HG02840 (cell line): ENCODE measurements around the gene CNKSR1.

Experiments used
- ATAC-seq: cut with Tn5 transposase; IDR thresholded peaks from one replicate; pipeline ENCODE4 v1.9.1; 2021; ENCODE audit warnings: mild to moderate bottlenecking, moderate library complexity, moderate number of reproducible peaks; ENCODE audit not compliant: unreplicated experiment, low FRiP score

CNKSR1 gene

GRCh38 chr1:26158908-26159742, 18.2 kb upstream of the CNKSR1 start, which contains the start of gene FAM110D:
FAM110D (plus strand) TSS chr1:26159079; CDS start chr1:26161292, 2,213 bp downstream.
- no peak for ATAC-seq

- ATAC-seq: no peak
These were observed 17.6 kb upstream of the CNKSR1 start for GRCh38 chr1:26159743-26160039.

GRCh38 chr1:26160527-26161414, 16.5 kb upstream of the CNKSR1 start:
- ATAC-seq: no peak

GRCh38 chr1:26161415-26162219, 15.7 kb upstream of the CNKSR1 start:
- no peak for ATAC-seq

- no peak for ATAC-seq
These were observed 15.0 kb upstream of the CNKSR1 start for GRCh38 chr1:26162220-26162709.

GRCh38 chr1:26163684-26164035, 13.6 kb upstream of the CNKSR1 start:
- ATAC-seq: no peak

- no peak for ATAC-seq
These were observed 13.0 kb upstream of the CNKSR1 start for GRCh38 chr1:26164036-26164860.

- no peak for ATAC-seq
These were observed 12.1 kb upstream of the CNKSR1 start for GRCh38 chr1:26164861-26165842.

GRCh38 chr1:26166719-26167281, 10.5 kb upstream of the CNKSR1 start:
- no peak for ATAC-seq

- ATAC-seq: no peak
These were observed 8.7 kb upstream of the CNKSR1 start, which contains the start of gene C1orf232 for GRCh38 chr1:26168410-26169197. C1orf232 (minus strand) TSS chr1:26168963; CDS start chr1:26168499, 464 bp downstream.

GRCh38 chr1:26169198-26169554, 8.1 kb upstream of the CNKSR1 start:
- ATAC-seq: no peak

GRCh38 chr1:26169669-26170471, 7.4 kb upstream of the CNKSR1 start, which contains the start of gene ZNF593:
ZNF593 (plus strand) TSS chr1:26169908; CDS start chr1:26169984, 76 bp downstream.
- ATAC-seq: peak; percentile 78

- no peak for ATAC-seq
These were observed 6.8 kb upstream of the CNKSR1 start for GRCh38 chr1:26170472-26170821.

- no peak for ATAC-seq
These were observed 5.9 kb upstream of the CNKSR1 start, which contains the start of gene ZNF593OS for GRCh38 chr1:26171084-26172072. ZNF593OS (minus strand) TSS chr1:26171832; CDS start chr1:26171661, 171 bp downstream.

- ATAC-seq: no peak
These were observed 1.9 kb upstream of the CNKSR1 start for GRCh38 chr1:26175346-26175745.
